Stomach (tissue), 9 donors: Measurements from ENCODE around the gene HOXD10. TPM values are rescaled to one million over a fixed set of nuclear protein-coding genes. Genes with fewer than 3 reads are reported as not detected.

Experiments used
- DNase-seq, 2 donors: peaks; one replicate each; pipeline versions ENCODE4 v3.0.0 to v3.0.0-alpha.2; 2013 to 2019
- H3K27ac ChIP-seq, 5 donors: fragments of 200-600 bp in 4 of 5; sonication (generic) in 4 of 5; one replicate each; pipeline ENCODE4 v1.5.1; 2013 to 2019; ENCODE audit warnings: mild to moderate bottlenecking in 1 of 5, moderate library complexity in 1 of 5
- H3K27me3 ChIP-seq, 3 donors: fragments of 200-600 bp; sonication (generic); one replicate each; pipeline ENCODE4 v1.5.1; 2017 to 2019; ENCODE audit warnings: mixed run types in 1 of 3
- H3K36me3 ChIP-seq, 4 donors: fragments of 200-600 bp; sonication (generic); 1 replicate in 3 of 4; 2 replicates in 1 of 4; pipeline ENCODE4 v1.5.1; 2016 to 2019
- H3K4me1 ChIP-seq, 4 donors: fragments of 200-600 bp; sonication (generic); one replicate each; pipeline ENCODE4 v1.5.1; 2016 to 2019
- H3K4me3 ChIP-seq, 4 donors: fragments of 200-600 bp; sonication (generic) in 3 of 4; one replicate each; pipeline ENCODE4 v1.5.1; 2016 to 2019; ENCODE audit warnings: mild to moderate bottlenecking in 1 of 4
- H3K9me3 ChIP-seq, 4 donors: fragments of 200-600 bp; sonication (generic); one replicate each; pipeline ENCODE4 v1.5.1; 2016 to 2019
- EP300 ChIP-seq: sonication (generic); formaldehyde crosslinking; IDR thresholded peaks from one replicate; pipeline ENCODE4 v1.6.1; 2017; ENCODE audit warnings: antibody characterized with exemption
- POLR2A ChIP-seq, 4 donors: fragments of 450-650 bp; IDR thresholded peaks; one replicate each; pipeline ENCODE4 v1.6.1; 2016; ENCODE audit warnings: antibody characterized with exemption in 4 of 4, control low read depth in 2 of 4, mild to moderate bottlenecking in 1 of 4, moderate library complexity in 1 of 4
- POLR2AphosphoS5 ChIP-seq, 3 donors: sonication (generic); formaldehyde crosslinking; IDR thresholded peaks; one replicate each; pipeline ENCODE4 v1.6.1; 2016; ENCODE audit warnings: antibody characterized with exemption in 3 of 3
- WGBS, 5 donors: extraction: QIAGEN DNeasy Blood & Tissue Kit in 3 of 5; methylation state at CpG; one replicate each; pipeline versions ENCODE4 v1.1.5 to v1.1.7; 2013 to 2018; 5-methylcytosine and 5-hydroxymethylcytosine counted together
- intact Hi-C: fragments of 100-400 bp; cut with DNase I; formaldehyde crosslinking; loops from one replicate; pipeline ENCODE4 v1.15.1; 2023; ENCODE audit warnings: low total_unique reads
- polyA plus RNA-seq, 3 donors: library from polyadenylated mRNA; stranded (reverse); fragments of 200-250 nt; gene quantifications; one replicate each; pipeline ENCODE4 v1.2.3, GENCODE V29; 2013
- total RNA-seq, 5 donors: library from RNA; depleted of rRNA; stranded (reverse); fragments of >200 nt; gene quantifications; one replicate each; pipeline versions ENCODE4 v1.1.0 to v1.2.3, GENCODE V29; 2014 to 2016
- TF ChIP-seq, protein P1 (sequence below), 7 experiments: fragments of 450-650 bp in 4 of 7; fragments of 200-600 bp in 3 of 7; sonication (generic) in 3 of 7; IDR thresholded peaks; one replicate each; pipeline ENCODE4 v1.5.1; 2016 to 2019; ENCODE audit warnings: antibody characterized with exemption in 7 of 7, control low read depth in 2 of 7, mild to moderate bottlenecking in 1 of 7
- donor health status: healthy with polysubstance abuse.
- donor health status: Bipolar disorder and iron deficiency.
- donor health status: healthy.

The HOXD10 gene
- total and polyA plus RNA-seq, 8 donors, result 2.6 TPM; not detected in 7

DNA sequence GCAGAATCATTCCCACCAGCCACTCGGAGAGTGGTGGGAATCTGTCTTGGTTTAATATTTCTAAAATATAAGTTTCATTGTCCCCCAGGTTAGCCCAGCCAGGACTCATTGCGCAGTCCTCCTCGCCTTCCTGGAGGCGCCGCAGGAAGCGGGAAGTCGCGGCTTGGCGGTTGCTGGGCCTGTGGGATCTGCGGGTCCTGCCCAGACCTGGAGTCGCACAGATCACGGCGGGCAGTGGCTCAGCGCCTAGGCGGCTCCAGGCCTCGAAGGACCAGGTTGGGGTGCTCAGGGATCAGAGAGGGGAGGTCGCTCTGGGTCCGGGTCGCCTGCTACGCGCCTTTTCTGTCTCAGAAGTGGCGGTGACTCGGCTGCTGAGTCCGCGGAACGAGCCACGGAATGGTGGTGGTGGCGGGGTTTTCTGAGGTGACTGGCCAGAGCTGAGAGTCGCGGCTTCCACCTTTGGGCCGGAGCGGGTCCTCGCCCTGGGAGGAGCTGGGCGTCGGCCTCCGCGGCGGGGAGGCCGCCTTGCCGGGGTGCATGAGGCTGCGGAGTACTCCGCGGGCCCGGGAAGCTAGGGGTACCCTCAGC lies 43.2 kb downstream of the HOXD10 start:
- Histone ChIP-seq H3K4me3 (peak overlapping the region in 2 of 4 donors; percentile 2 to 6), H3K27ac (no peak overlapping the region), H3K27me3 (peaks cover 44 to 100% (median 99%) of the 10 kb centered on the region in 3 donors), H3K4me1 (peaks cover 12 to 65% (median 37%) of the 10 kb centered on the region in 4 donors), H3K36me3 (no peaks in the 10 kb centered on the region), H3K9me3 (peaks cover 0 to 14% (median 3%) of the 10 kb centered on the region in 4 donors)
- whole genome bisulfite sequencing, 5 donors, result 7 to 28% (median 10%) methylated on average over 19 to 44 of the region's 44 CpGs
- intact Hi-C loops, result no loop called here
- no peak for DNase-seq
- no peak for TF ChIP-seq POLR2AphosphoS5 (IDR thresholded peaks at IDR 0.05)
- TF ChIP-seq EP300, result no peak
- TF ChIP-seq, protein P1, sequence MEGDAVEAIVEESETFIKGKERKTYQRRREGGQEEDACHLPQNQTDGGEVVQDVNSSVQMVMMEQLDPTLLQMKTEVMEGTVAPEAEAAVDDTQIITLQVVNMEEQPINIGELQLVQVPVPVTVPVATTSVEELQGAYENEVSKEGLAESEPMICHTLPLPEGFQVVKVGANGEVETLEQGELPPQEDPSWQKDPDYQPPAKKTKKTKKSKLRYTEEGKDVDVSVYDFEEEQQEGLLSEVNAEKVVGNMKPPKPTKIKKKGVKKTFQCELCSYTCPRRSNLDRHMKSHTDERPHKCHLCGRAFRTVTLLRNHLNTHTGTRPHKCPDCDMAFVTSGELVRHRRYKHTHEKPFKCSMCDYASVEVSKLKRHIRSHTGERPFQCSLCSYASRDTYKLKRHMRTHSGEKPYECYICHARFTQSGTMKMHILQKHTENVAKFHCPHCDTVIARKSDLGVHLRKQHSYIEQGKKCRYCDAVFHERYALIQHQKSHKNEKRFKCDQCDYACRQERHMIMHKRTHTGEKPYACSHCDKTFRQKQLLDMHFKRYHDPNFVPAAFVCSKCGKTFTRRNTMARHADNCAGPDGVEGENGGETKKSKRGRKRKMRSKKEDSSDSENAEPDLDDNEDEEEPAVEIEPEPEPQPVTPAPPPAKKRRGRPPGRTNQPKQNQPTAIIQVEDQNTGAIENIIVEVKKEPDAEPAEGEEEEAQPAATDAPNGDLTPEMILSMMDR (IDR thresholded peaks at IDR 0.05), result no peak
- no peak for TF ChIP-seq POLR2A (IDR thresholded peaks at IDR 0.05)

DNA sequence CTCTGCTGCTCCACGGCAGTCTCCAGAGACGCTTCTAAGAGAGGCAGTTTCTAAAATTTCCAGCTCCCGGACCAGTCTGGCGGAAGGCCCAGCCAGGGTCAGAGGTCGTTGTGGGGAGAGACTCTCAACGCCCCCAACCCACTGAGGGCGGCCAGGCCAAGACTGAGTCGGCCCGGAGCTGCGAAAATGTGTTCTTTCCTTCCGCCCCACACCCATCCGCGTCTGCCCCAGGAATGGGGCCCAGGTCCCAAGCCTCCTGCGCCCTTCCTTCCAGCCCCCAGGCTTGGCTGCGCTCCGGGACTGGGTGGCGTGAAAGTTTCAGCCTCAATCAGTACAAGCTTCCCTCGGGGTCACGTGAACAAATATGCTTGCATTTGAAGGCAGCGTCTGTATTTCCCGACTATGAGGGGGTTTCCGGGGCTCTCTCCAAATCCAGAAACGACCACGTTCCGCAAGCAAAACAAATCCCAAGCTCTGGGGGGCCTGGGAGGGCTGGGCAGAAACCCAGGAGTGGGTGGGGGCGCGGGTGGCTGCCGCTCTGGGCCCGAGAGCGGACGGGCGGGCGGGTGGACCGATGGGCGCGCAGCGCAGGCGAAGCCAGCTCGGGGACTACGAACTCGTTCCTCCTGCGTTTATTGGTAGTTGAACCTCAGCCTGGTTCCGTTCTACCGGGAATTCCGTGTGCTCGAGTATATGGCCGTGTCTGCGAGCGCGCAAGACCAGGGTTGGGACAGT lies 43.8 kb downstream of the HOXD10 start:
- TF ChIP-seq, protein P1 (IDR thresholded peaks at IDR 0.05), result no peak
- TF ChIP-seq POLR2A (IDR thresholded peaks at IDR 0.05) (no peak), POLR2AphosphoS5 (IDR thresholded peaks at IDR 0.05) (no peak), EP300 (no peak)
- H3K27ac ChIP-seq, result no peak overlapping the region
- H3K4me3 ChIP-seq, result peak overlapping the region in 2 of 4 donors; percentile 6 to 15
- peaks cover 0 to 20% (median 3%) of the 10 kb centered on the region in 4 donors for H3K9me3 ChIP-seq
- 6 to 27% (median 11%) methylated on average over 32 to 50 of the region's 50 CpGs for WGBS, 5 donors
- H3K4me1 ChIP-seq, result peaks cover 12 to 72% (median 41%) of the 10 kb centered on the region in 4 donors
- DNase-seq, result peak in 1 of 2 donors; percentile 68
- H3K36me3 ChIP-seq, result no peaks in the 10 kb centered on the region
- intact Hi-C loops, result no loop called here
- H3K27me3 ChIP-seq, result peaks cover 46 to 100% (median 100%) of the 10 kb centered on the region in 3 donors

DNA sequence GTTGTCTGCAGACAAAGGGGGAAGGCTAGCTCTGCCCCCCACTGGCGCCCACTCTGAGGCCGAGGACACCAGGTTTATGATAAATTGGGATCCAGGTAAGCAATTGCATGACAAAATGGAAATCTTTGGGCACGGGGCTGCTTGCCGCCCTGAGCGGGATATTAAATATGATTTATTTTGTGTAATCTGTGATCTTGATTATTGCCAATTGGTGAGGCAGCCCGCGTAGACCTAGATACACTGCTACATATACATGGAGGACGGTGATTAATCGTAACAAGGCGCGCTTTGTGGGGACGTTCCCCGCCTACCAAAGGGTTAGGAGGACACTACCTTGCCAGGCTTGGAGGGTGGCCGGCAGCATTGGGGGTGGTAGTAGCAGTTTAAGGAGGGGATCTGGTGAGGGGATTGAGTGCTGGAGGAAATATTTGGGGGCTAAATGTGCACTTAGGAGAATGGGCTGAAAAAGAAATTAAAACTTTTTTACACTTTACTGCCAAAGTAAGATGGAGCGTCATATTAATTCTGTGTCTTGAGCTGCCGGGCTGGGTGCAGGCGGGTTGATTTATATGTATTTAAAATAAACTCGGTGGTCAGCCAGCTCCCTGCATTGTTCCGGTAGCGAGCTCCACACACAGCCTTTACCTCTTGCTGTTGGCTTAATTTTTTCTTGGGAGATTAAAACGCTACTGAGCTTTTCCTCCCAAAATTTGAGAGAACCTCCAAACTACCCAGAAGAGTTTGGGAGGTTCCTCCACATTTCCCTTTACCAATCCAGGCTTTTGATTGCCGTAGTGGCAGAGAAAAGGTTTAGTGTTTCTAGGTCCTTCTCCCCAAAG lies 44.6 kb downstream of the HOXD10 start:
- no peak for TF ChIP-seq EP300
- no peak for TF ChIP-seq POLR2AphosphoS5 (IDR thresholded peaks at IDR 0.05)
- TF ChIP-seq POLR2A (IDR thresholded peaks at IDR 0.05), result no peak
- Histone ChIP-seq H3K9me3 (peaks cover 0 to 20% (median 3%) of the 10 kb centered on the region in 4 donors), H3K4me1 (peaks cover 12 to 74% (median 42%) of the 10 kb centered on the region in 4 donors), H3K27ac (no peak overlapping the region), H3K4me3 (no peak overlapping the region), H3K27me3 (peaks cover 46 to 100% (median 100%) of the 10 kb centered on the region in 3 donors), H3K36me3 (no peaks in the 10 kb centered on the region)
- intact Hi-C loops, result no loop called here
- 13 to 26% (median 17%) methylated on average over 21 to 22 of the region's 22 CpGs for WGBS, 5 donors
- DNase-seq, result no peak

DNA sequence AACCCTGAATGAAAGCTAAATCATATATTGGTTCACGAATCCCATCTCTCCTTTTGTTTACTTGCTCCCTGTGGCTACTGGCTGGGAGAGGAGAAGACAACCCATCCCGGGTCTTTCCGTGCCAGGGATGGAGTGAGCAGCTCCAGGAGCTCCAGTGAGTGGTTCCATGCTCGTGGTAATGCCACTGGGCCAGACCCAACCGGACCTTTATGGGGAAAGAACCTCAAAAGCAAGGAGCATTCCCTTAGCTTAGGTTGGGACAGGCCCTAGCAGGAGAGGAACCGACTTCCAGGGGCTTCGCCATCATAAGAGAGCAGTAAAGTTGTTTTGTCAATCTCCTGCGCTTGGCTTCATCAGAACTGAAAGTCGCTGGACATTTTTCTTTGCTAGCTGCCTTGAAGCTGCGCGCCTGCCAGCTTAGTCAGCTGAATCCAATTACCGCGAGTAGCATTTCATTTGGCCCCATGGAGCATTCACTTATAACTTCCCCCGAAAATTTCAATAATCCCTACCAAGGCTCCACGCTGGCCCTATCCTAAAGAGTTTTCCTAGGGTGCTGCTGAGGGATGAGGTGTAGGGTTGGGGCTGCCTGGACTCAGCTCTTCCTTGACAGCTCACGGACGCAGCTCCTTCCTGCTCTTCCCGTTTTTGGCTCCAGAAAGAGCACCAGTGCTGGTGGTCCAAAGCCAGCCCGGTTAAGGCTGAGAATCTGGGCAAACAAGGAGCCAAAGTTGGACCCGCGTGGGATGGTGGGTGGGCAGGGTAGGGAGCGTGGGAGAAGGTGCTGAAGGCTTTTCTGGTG lies 45.4 kb downstream of the HOXD10 start:
- Histone ChIP-seq H3K27ac (no peak overlapping the region), H3K27me3 (peaks cover 38 to 100% (median 100%) of the 10 kb centered on the region in 3 donors), H3K4me1 (peaks cover 12 to 69% (median 38%) of the 10 kb centered on the region in 4 donors), H3K9me3 (peaks cover 0 to 17% (median 3%) of the 10 kb centered on the region in 4 donors), H3K36me3 (no peaks in the 10 kb centered on the region), H3K4me3 (no peak overlapping the region)
- peak in 1 of 2 donors; percentile 66 for DNase-seq
- WGBS, 5 donors, result 5 to 12% (median 11%) methylated on average over 22 of the region's 22 CpGs
- no peak for TF ChIP-seq POLR2AphosphoS5 (IDR thresholded peaks at IDR 0.05)
- TF ChIP-seq POLR2A (IDR thresholded peaks at IDR 0.05), result no peak
- no peak for TF ChIP-seq EP300
- TF ChIP-seq, protein P1 (IDR thresholded peaks at IDR 0.05), result no peak
- intact Hi-C loops, result no loop called here
